K562 (cell line): Measurements from ENCODE around the gene URM1. TPM values are rescaled to one million over a fixed set of nuclear protein-coding genes. Genes with fewer than 3 reads are reported as not detected.

Experiments used
- CTCF ChIP-seq, 3 experiments: IDR thresholded peaks in 2 of 3; conservative IDR thresholded peaks in 1 of 3; 2 replicates each; pipeline ENCODE4 v1.5.1; 2011 to 2012; ENCODE audit warnings: low read length in 3 of 3, mild to moderate bottlenecking in 3 of 3, control low read depth in 2 of 3, improper control_type of control experiment in 1 of 3, inconsistent platforms in 1 of 3, low read depth in 1 of 3, mixed read lengths in 1 of 3, moderate library complexity in 1 of 3; ENCODE audit not compliant: insufficient read depth in 2 of 3
- FOXM1 ChIP-seq, 2 experiments: fragments of 450-650 bp in 1 of 2; sonication (generic) in 1 of 2; formaldehyde crosslinking in 1 of 2; IDR thresholded peaks; 2 replicates each; pipeline versions ENCODE4 v1.6.1 to v1.9.0; 2017 to 2022; ENCODE audit warnings: low read depth in 2 of 2, mild to moderate bottlenecking in 2 of 2, missing genetic modification reagents in 1 of 2, moderate library complexity in 1 of 2
- GABPA ChIP-seq: fragments of 200-800 bp; sonication (Bioruptor generic); conservative IDR thresholded peaks from 2 replicates; pipeline ENCODE4 v1.6.1; 2016; ENCODE audit warnings: low read depth, missing genetic modification characterization, missing compliant biosample characterization
- HDAC2 ChIP-seq: fragments of 450-650 bp; IDR thresholded peaks from 2 replicates; pipeline ENCODE4 v1.6.1; 2016; ENCODE audit warnings: mild to moderate bottlenecking
- HES1 ChIP-seq: fragments of 450-650 bp; IDR thresholded peaks from 2 replicates; pipeline ENCODE4 v1.6.1; 2016; ENCODE audit warnings: low read depth, mild to moderate bottlenecking, moderate library complexity
- HSF4 ChIP-seq: fragments of 250-450 bp; sonication (Bioruptor Pico); IDR thresholded peaks from 2 replicates; pipeline ENCODE4 v2.1.2; 2022; ENCODE audit warnings: mild to moderate bottlenecking, moderate library complexity, borderline replicate concordance
- MAFF ChIP-seq: IDR thresholded peaks from 2 replicates; pipeline ENCODE4 v1.6.1; 2012; ENCODE audit warnings: low read length, improper control_type of control experiment
- MAZ ChIP-seq, 2 experiments: fragments of 450-650 bp in 1 of 2; sonication (generic) in 1 of 2; formaldehyde crosslinking; IDR thresholded peaks in 1 of 2; conservative IDR thresholded peaks in 1 of 2; 2 replicates each; pipeline versions ENCODE4 v1.4.0 to v1.5.0; 2020; ENCODE audit warnings: mild to moderate bottlenecking in 1 of 2, missing genetic modification reagents in 1 of 2
- PCBP1 ChIP-seq: fragments of 200-400 bp; formaldehyde crosslinking; IDR thresholded peaks from 2 replicates; pipeline ENCODE4 v1.6.1; 2018; ENCODE audit warnings: mild to moderate bottlenecking, low read depth, low read length; ENCODE audit not compliant: poor library complexity, severe bottlenecking
- RAD51 ChIP-seq: fragments of 450-650 bp; IDR thresholded peaks from 2 replicates; pipeline ENCODE4 v1.7.1; 2016; ENCODE audit warnings: low read depth, mild to moderate bottlenecking, borderline replicate concordance
- TOE1 ChIP-seq, 2 experiments: fragments of 450-650 bp in 1 of 2; sonication (generic) in 1 of 2; formaldehyde crosslinking in 1 of 2; IDR thresholded peaks; 2 replicates each; pipeline versions ENCODE4 v1.7.1 to v1.8.0; 2016 to 2022; ENCODE audit warnings: borderline replicate concordance in 2 of 2, mild to moderate bottlenecking in 2 of 2, antibody characterized with exemption in 1 of 2, inconsistent platforms in 1 of 2, low read depth in 1 of 2, missing genetic modification reagents in 1 of 2, moderate library complexity in 1 of 2
- TRIM24 ChIP-seq, 2 experiments: fragments of 450-650 bp; IDR thresholded peaks; 2 replicates each; pipeline ENCODE4 v1.6.1; 2016
- ZNF740 ChIP-seq, 3 experiments: fragments of 200-800 bp in 1 of 3; sonication (Bioruptor generic) in 1 of 3; sonication (generic) in 1 of 3; formaldehyde crosslinking in 1 of 3; IDR thresholded peaks; 2 replicates each; pipeline versions ENCODE4 v1.6.1 to v1.8.0; 2016 to 2022; ENCODE audit warnings: mild to moderate bottlenecking in 2 of 3, missing compliant biosample characterization in 2 of 3, missing genetic modification characterization in 2 of 3, missing genetic modification reagents in 1 of 3
- polyA plus RNA-seq, 8 experiments: library from polyadenylated mRNA; depleted of rRNA in 4 of 8; stranded (reverse) in 5 of 8; unstranded in 3 of 8; fragments of >200 nt; fragmentation: Nextera tagmentation in 2 of 8; fragmentation: Illumina TruSeq in 1 of 8; extraction: Ambion mirVana in 2 of 8; extraction: Trizol in 1 of 8; gene quantifications; 2 replicates each; pipeline versions ENCODE4 v1.2.1 to v1.2.3, GENCODE V29; 2011 to 2014; ENCODE audit warnings: inconsistent platforms in 1 of 8, missing spikeins in 1 of 8
- total RNA-seq, 7 experiments: library from RNA; depleted of rRNA in 6 of 7; stranded (reverse); fragments of >200 nt in 6 of 7; fragmentation: Illumina TruSeq in 2 of 7; extraction: Trizol in 2 of 7; gene quantifications; 2 replicates each; pipeline versions ENCODE4 v1.2.1 to v1.2.3, GENCODE V29; 2011 to 2021; ENCODE audit warnings: low replicate concordance in 1 of 7
- TF ChIP-seq, protein P1 (sequence below), 2 experiments: fragments of 250-450 bp in 1 of 2; fragments of 450-650 bp in 1 of 2; sonication (Bioruptor Pico) in 1 of 2; IDR thresholded peaks; 2 replicates each; pipeline versions ENCODE4 v1.6.1 to v1.8.0; 2016 to 2021; ENCODE audit warnings: mild to moderate bottlenecking in 2 of 2, moderate library complexity in 2 of 2, missing compliant biosample characterization in 1 of 2, missing genetic modification characterization in 1 of 2
- TF ChIP-seq, protein P2 (sequence below): fragments of 450-650 bp; IDR thresholded peaks from 2 replicates; pipeline ENCODE4 v1.7.0; 2016; ENCODE audit warnings: borderline replicate concordance

URM1 gene
- total and polyA plus RNA-seq, 9 of the 15 experiments (the other 6 are each of a cell fraction or from before 2014, with no cell fraction given), result 10.1 to 88.9 (median 53.3) TPM

DNA sequence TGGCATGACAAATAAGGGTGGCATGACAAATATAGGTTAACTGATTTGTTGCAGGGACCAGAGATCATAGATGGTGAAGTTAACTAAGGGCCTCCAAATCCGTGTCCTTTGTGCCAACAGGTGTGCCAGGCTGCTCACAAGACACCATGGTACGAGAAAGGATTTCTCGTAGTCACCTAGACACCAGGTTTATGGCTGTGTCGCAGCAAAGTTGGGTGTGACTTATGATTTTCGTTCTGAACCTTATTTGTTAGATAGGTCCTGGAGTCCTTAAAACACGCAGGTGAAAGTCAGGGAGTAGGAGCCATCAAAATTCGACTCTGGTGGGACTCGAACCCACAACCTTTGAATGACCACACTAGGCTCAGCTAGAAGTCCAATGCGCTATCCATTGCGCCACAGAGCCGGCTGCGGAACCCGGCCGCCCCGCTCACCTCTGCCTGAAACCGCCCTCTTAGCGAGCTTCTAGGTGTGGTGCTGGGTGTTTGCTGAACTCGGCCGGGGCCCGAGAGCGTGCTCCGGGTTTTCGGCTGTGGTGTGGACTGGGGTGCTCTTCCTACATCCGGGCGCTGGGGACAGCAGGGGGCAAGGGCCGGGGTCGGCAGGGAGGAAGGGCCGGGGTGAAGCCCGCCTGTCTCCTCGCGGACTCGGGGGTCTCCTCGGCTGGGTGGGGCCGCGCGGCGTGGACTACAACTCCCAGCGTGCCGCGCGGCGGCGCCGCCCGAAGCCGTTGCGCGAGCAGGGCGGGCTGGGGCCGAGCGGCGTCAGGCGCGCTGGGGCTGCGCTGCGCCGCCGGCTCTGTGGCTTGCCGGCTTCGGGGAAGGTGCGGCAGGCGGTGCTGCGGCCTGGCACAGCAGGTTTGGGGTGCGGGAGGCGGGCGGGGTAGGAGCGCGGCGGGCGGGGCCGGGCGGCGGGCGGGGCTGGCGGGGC is 31.1 kb upstream of the URM1 start, which contains the start of gene SLC27A4 (continued):
- peak; percentile 27; the same call in 1 of the 2 replicates for TF ChIP-seq FOXM1 (IDR thresholded peaks at IDR 0.05; ENCODE audit: low read depth)
- TF ChIP-seq FOXM1 (CRISPR knock-in tag; IDR thresholded peaks at IDR 0.05; ENCODE audit: low read depth), result no peak; the same call in none of the 2 replicates
- TF ChIP-seq ZNF740 (CRISPR knock-in tag; IDR thresholded peaks at IDR 0.05), result no peak
- TF ChIP-seq ZNF740 (tag; IDR thresholded peaks at IDR 0.05), result no peak
- TF ChIP-seq, protein P1, sequence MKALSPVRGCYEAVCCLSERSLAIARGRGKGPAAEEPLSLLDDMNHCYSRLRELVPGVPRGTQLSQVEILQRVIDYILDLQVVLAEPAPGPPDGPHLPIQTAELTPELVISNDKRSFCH (CRISPR knock-in tag; IDR thresholded peaks at IDR 0.05), result no peak
- TF ChIP-seq, protein P1 (tag; IDR thresholded peaks at IDR 0.05), result peak; percentile 88
- TF ChIP-seq PCBP1, result peak; percentile 24
- TF ChIP-seq HSF4 (CRISPR knock-in tag), result peak; percentile 21
- peak in 2 of 3 experiments; percentile 3 to 10; a peak in 3 of 6 replicates for TF ChIP-seq CTCF (IDR thresholded peaks at IDR 0.05 in 2 of 3, conservative IDR thresholded peaks at IDR 0.05 in 1 of 3; ENCODE audit: insufficient read depth in 2 of 3, low read depth in 1 of 3, low read length in 3 of 3)
- TF ChIP-seq, protein P2, sequence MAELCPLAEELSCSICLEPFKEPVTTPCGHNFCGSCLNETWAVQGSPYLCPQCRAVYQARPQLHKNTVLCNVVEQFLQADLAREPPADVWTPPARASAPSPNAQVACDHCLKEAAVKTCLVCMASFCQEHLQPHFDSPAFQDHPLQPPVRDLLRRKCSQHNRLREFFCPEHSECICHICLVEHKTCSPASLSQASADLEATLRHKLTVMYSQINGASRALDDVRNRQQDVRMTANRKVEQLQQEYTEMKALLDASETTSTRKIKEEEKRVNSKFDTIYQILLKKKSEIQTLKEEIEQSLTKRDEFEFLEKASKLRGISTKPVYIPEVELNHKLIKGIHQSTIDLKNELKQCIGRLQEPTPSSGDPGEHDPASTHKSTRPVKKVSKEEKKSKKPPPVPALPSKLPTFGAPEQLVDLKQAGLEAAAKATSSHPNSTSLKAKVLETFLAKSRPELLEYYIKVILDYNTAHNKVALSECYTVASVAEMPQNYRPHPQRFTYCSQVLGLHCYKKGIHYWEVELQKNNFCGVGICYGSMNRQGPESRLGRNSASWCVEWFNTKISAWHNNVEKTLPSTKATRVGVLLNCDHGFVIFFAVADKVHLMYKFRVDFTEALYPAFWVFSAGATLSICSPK, result no peak
- peak; percentile 95 for TF ChIP-seq HDAC2
- no peak; the same call in 1 of the 2 replicates for TF ChIP-seq RAD51
- TF ChIP-seq TRIM24 (IDR thresholded peaks at IDR 0.05), result 0 out of 4 replicates have a peak, but pooled peaks of 1 of the 2 experiments have one; percentile 24
- no peak for TF ChIP-seq GABPA (tag)
- TF ChIP-seq MAFF, result no peak
- TF ChIP-seq HES1, result 0 out of 2 replicates have a peak, but pooled peaks have one; percentile 45
- no peak for TF ChIP-seq TOE1 (IDR thresholded peaks at IDR 0.05; ENCODE audit: borderline replicate concordance)
- TF ChIP-seq TOE1 (CRISPR knock-in tag; IDR thresholded peaks at IDR 0.05; ENCODE audit: borderline replicate concordance, low read depth), result peak; percentile 88
- TF ChIP-seq MAZ (CRISPR knock-in tag; conservative IDR thresholded peaks at IDR 0.05 in 1 of 2, IDR thresholded peaks at IDR 0.05 in 1 of 2), result peak; percentile 77 to 99
